Fibroblast of lung (primary cell): ENCODE measurements around the gene TMEFF2. TPM values are rescaled to one million over a fixed set of nuclear protein-coding genes. Genes with fewer than 3 reads are reported as not detected.

Experiments
- DNase-seq, 2 donors: peaks; one replicate each; pipeline versions ENCODE4 v3.0.0 to v3.0.0-alpha.2; 2010; ENCODE audit warnings: low read depth in 2 of 2
- H2AFZ ChIP-seq: 2 replicates; pipeline ENCODE4 v1.5.1; 2012; ENCODE audit warnings: low read length, control low read depth, inconsistent platforms
- H3K27ac ChIP-seq: 2 replicates; pipeline ENCODE4 v1.5.1; 2011; ENCODE audit warnings: low read length, control low read depth; ENCODE audit not compliant: insufficient read depth
- H3K27me3 ChIP-seq: 2 replicates; pipeline ENCODE4 v1.5.1; 2011; ENCODE audit warnings: mild to moderate bottlenecking, low read length; ENCODE audit not compliant: control insufficient read depth, insufficient read depth
- H3K36me3 ChIP-seq: 2 replicates; pipeline ENCODE4 v1.5.1; 2011; ENCODE audit warnings: low read length; ENCODE audit not compliant: control insufficient read depth, insufficient read depth
- H3K4me1 ChIP-seq: 2 replicates; pipeline ENCODE4 v1.5.1; 2011; ENCODE audit warnings: low read length; ENCODE audit not compliant: control insufficient read depth, insufficient read depth; ENCODE audit errors: extremely low read depth
- H3K4me2 ChIP-seq: 2 replicates; pipeline ENCODE4 v1.5.1; 2011; ENCODE audit warnings: low read length, control low read depth; ENCODE audit not compliant: insufficient read depth; ENCODE audit errors: extremely low read depth
- H3K4me3 ChIP-seq, 4 experiments: fragments of 200-600 bp in 1 of 4; sonication (generic) in 1 of 4; replicated peaks in 1 of 4; 2 replicates each; pipeline ENCODE4 v1.5.1; 2011 to 2016; ENCODE audit warnings: low read length in 4 of 4, low read depth in 3 of 4, mild to moderate bottlenecking in 3 of 4, control low read depth in 2 of 4, inconsistent platforms in 1 of 4, mixed read lengths in 1 of 4; ENCODE audit not compliant: insufficient read depth in 1 of 4; ENCODE audit errors: control extremely low read depth in 1 of 4
- H3K79me2 ChIP-seq: 2 replicates; pipeline ENCODE4 v1.5.1; 2012; ENCODE audit warnings: mild to moderate bottlenecking, low read length, inconsistent platforms; ENCODE audit not compliant: control insufficient read depth, insufficient read depth
- H3K9ac ChIP-seq: 2 replicates; pipeline ENCODE4 v1.5.1; 2011; ENCODE audit warnings: mild to moderate bottlenecking, low read length, control low read depth; ENCODE audit not compliant: insufficient read depth
- H3K9me3 ChIP-seq: 2 replicates; pipeline ENCODE4 v1.5.1; 2012; ENCODE audit warnings: low read depth, low read length; ENCODE audit not compliant: control insufficient read depth, insufficient read depth
- H4K20me1 ChIP-seq: 2 replicates; pipeline ENCODE4 v1.5.1; 2011; ENCODE audit warnings: low read length; ENCODE audit not compliant: control insufficient read depth, insufficient read depth; ENCODE audit errors: extremely low read depth
- EZH2 ChIP-seq: IDR thresholded peaks from 2 replicates; pipeline ENCODE4 v1.5.1; 2012; ENCODE audit warnings: low read length, control low read depth, mild to moderate bottlenecking; ENCODE audit errors: missing control alignments
- polyA plus RNA-seq, 2 donors: library from polyadenylated mRNA; depleted of rRNA in 1 of 2; stranded (reverse) in 1 of 2; unstranded in 1 of 2; fragments of >200 nt; gene quantifications; 2 replicates each; pipeline ENCODE4 v1.2.1, GENCODE V29; 2011 to 2012; ENCODE audit warnings: missing spikeins in 1 of 2
- total RNA-seq: library from RNA; depleted of rRNA; stranded (reverse); fragments of >200 nt; gene quantifications from 2 replicates; pipeline ENCODE4 v1.2.1, GENCODE V29; 2014
- TF ChIP-seq, protein P1 (sequence below), 2 donors: IDR thresholded peaks in 1 of 2; conservative IDR thresholded peaks in 1 of 2; 1 replicate in 1 of 2; 2 replicates in 1 of 2; pipeline ENCODE4 v1.5.1; 2011 to 2012; ENCODE audit warnings: low read length in 2 of 2, control low read depth in 1 of 2, inconsistent platforms in 1 of 2, low read depth in 1 of 2, mild to moderate bottlenecking in 1 of 2

The TMEFF2 gene
- total and polyA plus RNA-seq, 2 donors (not counting 1 experiment from before 2014, with no cell fraction given) = 0.33 to 0.87 TPM

DNA sequence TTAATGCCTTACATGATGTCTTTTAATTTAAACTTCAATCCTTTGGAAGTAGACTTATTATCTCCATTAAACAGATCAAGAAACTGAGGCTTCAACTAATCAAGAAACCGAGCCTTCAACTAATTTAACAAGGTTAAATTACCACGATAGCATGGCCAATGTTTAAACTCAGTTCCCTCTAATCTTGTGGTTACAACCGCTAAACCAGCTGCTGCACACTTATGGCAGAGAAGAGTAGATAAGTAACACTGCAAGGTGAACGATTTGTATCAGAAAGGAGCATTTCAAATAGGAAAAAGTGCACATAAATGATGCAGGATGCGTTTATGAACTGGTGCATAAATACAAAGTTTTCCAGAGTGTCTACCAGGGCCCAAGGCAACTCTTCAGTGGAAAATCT lies 203.3 kb downstream of the TMEFF2 start:
- Histone ChIP-seq H3K36me3 (no peaks in the 10 kb centered on the region), H3K9me3 (no peaks in the 10 kb centered on the region), H2AFZ (no peak overlapping the region), H3K9ac (no peak overlapping the region), H3K4me1 (no peaks in the 10 kb centered on the region), H3K4me3 (no peak overlapping the region), H3K79me2 (no peaks in the 10 kb centered on the region), H3K27me3 (no peaks in the 10 kb centered on the region), H3K4me2 (no peak overlapping the region), H4K20me1 (no peaks in the 10 kb centered on the region), H3K27ac (no peak overlapping the region)
- DNase-seq = no peak
- TF ChIP-seq EZH2 = no peak
- TF ChIP-seq, protein P1, sequence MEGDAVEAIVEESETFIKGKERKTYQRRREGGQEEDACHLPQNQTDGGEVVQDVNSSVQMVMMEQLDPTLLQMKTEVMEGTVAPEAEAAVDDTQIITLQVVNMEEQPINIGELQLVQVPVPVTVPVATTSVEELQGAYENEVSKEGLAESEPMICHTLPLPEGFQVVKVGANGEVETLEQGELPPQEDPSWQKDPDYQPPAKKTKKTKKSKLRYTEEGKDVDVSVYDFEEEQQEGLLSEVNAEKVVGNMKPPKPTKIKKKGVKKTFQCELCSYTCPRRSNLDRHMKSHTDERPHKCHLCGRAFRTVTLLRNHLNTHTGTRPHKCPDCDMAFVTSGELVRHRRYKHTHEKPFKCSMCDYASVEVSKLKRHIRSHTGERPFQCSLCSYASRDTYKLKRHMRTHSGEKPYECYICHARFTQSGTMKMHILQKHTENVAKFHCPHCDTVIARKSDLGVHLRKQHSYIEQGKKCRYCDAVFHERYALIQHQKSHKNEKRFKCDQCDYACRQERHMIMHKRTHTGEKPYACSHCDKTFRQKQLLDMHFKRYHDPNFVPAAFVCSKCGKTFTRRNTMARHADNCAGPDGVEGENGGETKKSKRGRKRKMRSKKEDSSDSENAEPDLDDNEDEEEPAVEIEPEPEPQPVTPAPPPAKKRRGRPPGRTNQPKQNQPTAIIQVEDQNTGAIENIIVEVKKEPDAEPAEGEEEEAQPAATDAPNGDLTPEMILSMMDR (conservative IDR thresholded peaks at IDR 0.05 in 1 of 2, IDR thresholded peaks at IDR 0.05 in 1 of 2; ENCODE audit: low read depth in 1 of 2, low read length in 2 of 2) = no peak

DNA sequence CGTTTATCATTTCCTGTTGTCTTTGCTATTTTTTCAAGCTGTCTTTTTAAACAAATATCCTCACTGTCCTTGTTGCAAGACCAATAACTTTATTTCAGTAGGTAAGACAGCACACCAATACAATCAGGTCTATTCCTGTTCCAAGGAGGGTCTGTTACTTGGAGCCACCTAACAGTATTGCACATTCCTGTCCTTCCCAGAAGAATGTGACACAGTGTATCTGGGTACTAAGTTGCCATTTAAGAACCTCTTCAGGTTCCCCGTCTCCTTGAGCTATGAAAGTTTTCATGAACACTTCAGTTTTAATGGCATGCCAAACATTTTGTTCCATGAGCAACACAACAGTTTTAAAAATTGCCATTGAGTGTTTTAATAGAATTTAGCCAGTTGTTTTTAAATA lies 209.0 kb downstream of the TMEFF2 start:
- TF ChIP-seq EZH2 = no peak
- TF ChIP-seq, protein P1 (conservative IDR thresholded peaks at IDR 0.05 in 1 of 2, IDR thresholded peaks at IDR 0.05 in 1 of 2; ENCODE audit: low read depth in 1 of 2, low read length in 2 of 2) = no peak
- no peak overlapping the region for H3K9ac ChIP-seq
- H3K4me1 ChIP-seq = no peaks in the 10 kb centered on the region

DNA sequence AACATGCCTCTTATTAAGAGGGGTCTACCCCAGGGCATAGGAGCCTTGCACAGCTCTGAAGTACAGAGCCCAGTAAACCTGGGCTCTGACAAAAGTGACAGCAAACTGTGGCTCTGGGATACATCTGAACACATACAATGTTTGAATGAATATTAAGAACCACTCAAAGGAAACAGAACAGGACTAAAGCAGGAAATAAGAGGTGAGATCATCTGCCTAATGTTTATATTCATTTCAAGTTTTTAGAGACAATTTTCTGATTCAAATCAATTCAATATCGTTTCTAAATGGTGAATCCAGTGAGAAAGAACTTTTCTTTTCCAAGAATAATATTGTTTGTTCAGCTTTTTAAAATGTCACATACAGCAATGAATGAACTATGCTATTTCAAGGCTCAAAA lies 211.1 kb downstream of the TMEFF2 start:
- Histone ChIP-seq H3K4me3 (no peak overlapping the region), H3K79me2 (no peaks in the 10 kb centered on the region), H3K27ac (no peak overlapping the region), H4K20me1 (no peaks in the 10 kb centered on the region), H3K4me2 (no peak overlapping the region), H3K9ac (no peak overlapping the region), H2AFZ (no peak overlapping the region), H3K9me3 (no peaks in the 10 kb centered on the region), H3K27me3 (no peaks in the 10 kb centered on the region), H3K36me3 (no peaks in the 10 kb centered on the region), H3K4me1 (no peaks in the 10 kb centered on the region)
- TF ChIP-seq, protein P1 (conservative IDR thresholded peaks at IDR 0.05 in 1 of 2, IDR thresholded peaks at IDR 0.05 in 1 of 2; ENCODE audit: low read depth in 1 of 2, low read length in 2 of 2) = no peak
- TF ChIP-seq EZH2 = no peak
- DNase-seq = no peak

More for the DNA sequence above, 209.0 kb downstream of the TMEFF2 start:
- Histone ChIP-seq H2AFZ (no peak overlapping the region), H3K9me3 (no peaks in the 10 kb centered on the region), H3K4me2 (no peak overlapping the region), H4K20me1 (no peaks in the 10 kb centered on the region), H3K27ac (no peak overlapping the region), H3K27me3 (no peaks in the 10 kb centered on the region), H3K4me3 (no peak overlapping the region), H3K36me3 (no peaks in the 10 kb centered on the region), H3K79me2 (no peaks in the 10 kb centered on the region)
- DNase-seq = no peak
